NCI-H2081 treated with DMSO at 0.1 percent for 48 hours (cell line): ENCODE results near the gene CLIP1.
"Not testable (repeated sequence)": the region's sequence is repeated elsewhere in the genome, so short reads cannot be mapped to it uniquely, and the experiment has no call there.

ENCODE experiments used
- DNase-seq: peaks from one replicate; lab custom pipeline; 2025; lab: John Stamatoyannopoulos, UW

CLIP1 gene

DNA sequence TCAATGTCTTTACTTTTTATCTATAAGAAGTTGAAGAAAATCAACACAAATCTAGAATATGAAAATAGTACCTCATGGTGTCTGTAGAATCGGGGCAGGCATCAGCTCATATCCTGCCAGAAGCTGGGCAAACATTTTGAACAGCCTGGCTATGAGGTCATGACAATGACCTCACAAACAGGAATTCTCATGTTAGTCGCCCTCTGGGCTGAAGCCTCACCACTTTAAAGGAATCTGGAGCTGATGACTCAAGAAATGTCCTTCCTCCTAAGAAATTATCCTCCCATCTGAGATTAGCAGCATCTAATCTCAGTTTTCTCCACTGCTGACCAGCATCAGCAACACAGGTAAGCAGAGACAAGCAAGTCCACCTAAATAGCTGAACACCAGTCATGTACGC, 27.1 kb downstream of the CLIP1 start:
- DNase-seq, result no peak

GRCh38 chr12:122394626-122395194, 27.8 kb downstream of the CLIP1 start:
- DNase-seq, result no peak

DNA sequence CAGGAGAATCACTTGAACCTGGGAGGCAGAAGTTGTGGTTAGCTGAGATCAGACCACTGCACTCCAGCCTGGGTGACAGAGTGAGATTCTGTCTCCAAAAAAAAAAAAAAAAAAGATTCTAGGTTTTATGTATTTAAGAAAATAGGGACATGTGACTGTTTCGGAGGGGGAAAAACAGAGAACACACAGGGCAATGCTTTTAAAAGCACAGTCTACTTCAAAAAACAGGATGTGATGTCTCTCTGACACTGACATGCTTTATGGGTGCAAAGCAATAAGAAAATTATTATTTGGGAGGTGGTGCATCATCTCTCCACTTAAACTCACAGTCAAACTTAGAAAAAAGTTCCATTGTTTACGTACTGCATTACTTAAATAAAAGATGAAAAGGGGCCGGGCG, 28.7 kb downstream of the CLIP1 start:
- no peak for DNase-seq

GRCh38 chr12:122392411-122392810, 30.1 kb downstream of the CLIP1 start:
- no peak for DNase-seq

DNA sequence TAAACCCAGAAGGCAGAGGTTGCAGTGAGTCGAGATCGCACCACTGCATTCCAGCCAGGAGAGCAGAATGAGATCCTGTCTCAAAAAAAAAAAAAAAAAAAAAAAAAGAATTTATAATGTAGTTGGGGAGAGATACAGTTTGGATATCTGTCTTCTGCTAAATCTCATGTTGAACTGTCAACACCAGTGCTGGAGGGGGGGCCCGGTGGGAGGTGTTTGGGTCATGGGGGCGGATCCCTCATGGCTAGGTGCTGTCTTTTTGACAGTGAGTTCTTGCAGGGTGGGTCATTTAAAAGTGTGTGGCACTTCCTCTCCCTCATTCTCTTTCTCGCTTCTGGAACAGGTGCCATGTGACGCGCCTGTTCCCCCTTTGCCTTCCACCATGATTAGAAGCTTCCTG, 32.8 kb downstream of the CLIP1 start:
- DNase-seq, result no peak

- DNase-seq, result no peak
These were observed 34.6 kb downstream of the CLIP1 start for GRCh38 chr12:122387887-122388286.

DNA sequence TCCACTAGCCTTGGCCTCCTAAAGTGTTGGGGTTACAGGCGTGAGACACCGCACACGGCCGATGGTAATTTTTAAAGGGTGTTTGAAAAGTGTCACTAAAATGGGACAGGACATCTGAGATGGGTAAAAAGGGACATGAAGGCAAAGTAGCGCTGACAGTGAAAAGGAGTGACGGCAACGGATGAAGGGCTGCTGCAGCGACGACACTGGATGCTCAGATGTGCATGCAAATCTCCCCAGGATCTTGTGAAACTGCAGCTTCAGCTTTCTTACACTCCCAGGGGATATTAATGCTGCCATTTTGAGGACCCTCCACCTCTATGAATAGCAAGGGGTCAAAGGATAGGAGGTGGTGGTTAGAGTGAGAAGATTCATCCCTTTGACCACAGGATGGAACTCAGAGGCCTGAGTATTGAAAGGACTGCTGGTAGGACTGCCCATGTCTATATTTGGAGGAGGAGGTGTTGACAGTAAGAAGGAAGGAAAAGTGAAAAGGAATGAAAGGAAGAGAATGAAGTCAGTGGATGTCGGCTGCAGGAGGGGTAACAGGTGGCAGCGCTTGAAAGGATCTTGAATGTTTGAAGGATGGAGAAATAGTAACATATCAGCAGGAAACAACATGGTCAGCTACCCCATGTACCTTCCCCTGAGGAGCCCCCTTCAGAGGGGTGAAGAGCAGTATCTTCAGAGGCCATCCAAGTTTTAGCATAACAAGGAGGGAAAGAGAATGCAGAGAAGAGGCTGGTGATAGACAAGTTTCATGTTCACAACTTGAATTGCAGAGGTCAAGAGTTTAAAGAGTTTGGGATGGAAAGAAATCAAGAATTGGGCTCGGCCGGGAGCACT, 37.1 kb downstream of the CLIP1 start:
- no peak for DNase-seq

DNA sequence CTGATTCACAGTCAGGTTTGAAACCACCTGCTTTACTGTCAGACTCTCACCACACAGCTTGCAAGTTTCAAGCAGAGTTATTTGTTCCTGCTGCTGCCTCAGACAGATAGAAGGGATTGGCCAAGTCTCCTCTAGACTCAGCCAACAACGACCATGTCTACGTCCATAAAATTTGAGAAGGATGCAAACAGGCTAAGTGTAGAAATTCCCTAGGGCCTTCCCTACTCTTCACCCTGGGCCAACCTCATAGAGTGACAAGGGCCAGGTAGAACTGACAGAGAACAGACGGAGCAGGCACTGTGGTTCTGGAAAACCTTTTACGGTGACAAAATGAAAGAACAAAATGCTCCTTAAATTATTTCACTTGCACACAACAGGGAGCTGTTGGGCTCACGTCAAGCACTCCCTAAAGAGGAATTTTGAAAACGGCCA, 39.5 kb downstream of the CLIP1 start:
- DNase-seq, result no peak

DNA sequence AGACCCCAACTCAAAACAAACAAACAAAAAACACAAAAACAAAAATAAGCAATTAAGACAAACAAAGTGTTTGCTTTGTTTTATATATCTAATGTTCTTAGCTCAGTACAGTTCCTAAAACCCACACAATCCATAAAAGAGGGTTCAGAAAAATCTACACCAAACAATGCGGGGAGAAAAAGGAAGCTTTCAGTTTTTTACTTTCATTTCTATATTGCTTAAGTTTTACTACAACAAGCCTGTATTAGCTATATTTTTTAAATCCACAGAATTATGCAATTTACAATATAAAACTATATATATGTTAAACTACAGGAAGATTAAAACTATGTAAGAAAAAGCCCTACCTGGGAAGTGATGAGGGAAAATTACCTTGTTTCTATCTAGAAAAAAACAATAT, 41.4 kb downstream of the CLIP1 start:
- no peak for DNase-seq

DNA sequence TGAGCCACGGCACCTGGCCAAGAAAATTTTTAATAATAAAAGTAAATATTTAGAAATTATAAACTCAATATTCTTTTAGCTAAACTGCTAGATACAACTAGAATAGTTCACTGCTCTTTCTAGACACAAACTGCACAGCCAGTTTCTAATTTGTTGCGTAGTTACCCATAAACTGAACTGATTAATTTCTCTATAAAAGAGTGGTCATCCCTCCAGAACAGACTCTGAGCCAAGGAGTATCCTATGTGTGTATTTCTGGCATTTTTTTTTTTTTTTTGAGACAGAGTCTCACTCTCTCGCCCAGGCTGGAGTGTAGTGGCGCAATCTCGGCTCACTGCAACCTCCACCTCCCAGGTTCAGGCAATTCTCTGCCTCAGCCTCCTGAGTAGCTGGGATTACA, 45.7 kb downstream of the CLIP1 start:
- not testable (repeated sequence) for DNase-seq

- no peak for DNase-seq
These were observed 47.8 kb downstream of the CLIP1 start for GRCh38 chr12:122374707-122375106.

DNA sequence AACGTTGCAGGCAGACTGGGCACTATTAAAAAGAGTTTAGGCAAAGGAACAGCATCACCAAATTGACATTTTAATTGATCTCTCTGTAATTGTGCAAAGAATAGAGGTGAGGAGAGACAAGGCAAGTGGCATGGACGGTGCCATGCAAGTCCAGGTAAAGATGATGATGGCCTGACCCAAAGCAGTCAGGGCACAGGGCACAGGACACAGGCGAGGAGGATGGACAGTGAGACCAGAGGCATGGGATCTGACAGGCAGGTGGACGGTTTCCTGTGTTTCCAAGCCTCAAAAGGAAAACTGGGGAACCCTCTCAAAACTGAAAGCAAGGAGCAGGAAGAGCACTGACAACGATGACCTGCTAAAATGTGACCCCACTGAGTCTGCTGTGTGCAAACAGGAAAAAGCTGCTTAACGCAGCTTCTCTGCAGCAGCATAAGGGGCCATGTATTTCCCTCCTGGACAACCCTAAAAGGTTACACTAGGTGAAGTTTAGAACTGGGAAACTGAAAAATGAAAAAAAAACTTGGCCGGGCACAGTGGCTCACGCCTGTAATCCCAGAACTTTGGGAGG, 50.9 kb downstream of the CLIP1 start:
- DNase-seq, result no peak

GRCh38 chr12:122368361-122369073, 54.0 kb downstream of the CLIP1 start:
- DNase-seq, result no peak

GRCh38 chr12:122367632-122368031, 54.8 kb downstream of the CLIP1 start:
- not testable (repeated sequence) for DNase-seq

DNA sequence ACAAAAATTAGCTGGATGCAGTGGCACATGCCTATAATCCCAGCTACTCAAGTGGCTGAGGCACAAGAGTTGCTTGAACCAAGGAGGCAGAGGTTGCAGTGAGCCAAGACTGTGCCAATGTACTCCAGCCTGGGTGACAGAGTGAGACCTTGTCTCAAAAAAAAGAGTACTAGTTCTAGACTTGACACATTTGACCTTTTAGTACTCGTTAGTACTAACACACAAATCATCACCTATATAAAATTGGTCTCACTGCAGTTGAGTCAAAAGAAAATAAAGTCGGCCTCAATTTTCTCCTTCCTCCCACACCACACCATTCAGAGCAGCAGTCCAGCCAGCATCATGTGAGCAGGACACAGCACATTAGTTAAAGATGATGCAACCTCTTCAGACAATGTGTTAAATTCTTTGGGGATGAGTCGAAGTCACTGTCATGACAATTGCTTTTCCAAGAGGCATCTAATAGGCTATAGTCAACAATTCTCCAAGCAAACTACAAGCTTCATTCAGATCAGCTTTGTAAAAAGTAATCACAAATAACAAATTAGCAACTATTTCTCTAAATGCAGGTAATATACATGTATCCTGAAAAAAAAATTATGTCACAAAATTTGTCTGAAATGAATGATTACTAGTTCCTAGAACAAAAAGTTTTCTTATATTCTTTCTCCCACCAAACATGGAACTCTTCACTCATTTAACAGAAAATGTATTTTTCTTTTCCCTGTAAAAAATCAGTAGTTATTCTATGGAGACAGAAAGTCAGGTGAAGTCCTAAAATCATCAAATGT, 55.6 kb downstream of the CLIP1 start:
- no peak for DNase-seq

DNA sequence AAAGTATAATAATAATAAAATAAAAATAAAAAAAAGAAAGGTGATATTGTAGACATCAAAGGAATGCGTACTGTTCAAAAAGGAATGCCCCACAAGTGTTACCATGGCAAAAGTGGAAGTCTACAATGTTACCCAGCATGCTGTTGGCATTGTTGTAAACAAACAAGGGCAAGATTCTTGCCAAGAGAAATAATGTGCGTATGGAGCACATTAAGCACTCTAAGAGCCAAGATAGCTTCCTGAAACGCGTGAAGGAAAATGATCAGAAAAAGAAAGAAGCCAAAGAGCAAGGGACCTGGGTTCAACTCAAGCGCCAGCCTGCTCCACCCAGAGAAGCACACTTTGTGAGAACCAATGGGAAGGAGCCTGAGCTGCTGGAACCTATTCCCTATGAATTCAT, 57.2 kb downstream of the CLIP1 start:
- DNase-seq, result not testable (repeated sequence)

GRCh38 chr12:122363782-122364181, 58.7 kb downstream of the CLIP1 start:
- no peak for DNase-seq

- no peak for DNase-seq
These were observed 59.7 kb downstream of the CLIP1 start for GRCh38 chr12:122362755-122363154.

GRCh38 chr12:122358403-122358802, 64.1 kb downstream of the CLIP1 start:
- DNase-seq, result not testable (repeated sequence)

GRCh38 chr12:122357536-122357935, 64.9 kb downstream of the CLIP1 start:
- DNase-seq, result not testable (repeated sequence)

DNA sequence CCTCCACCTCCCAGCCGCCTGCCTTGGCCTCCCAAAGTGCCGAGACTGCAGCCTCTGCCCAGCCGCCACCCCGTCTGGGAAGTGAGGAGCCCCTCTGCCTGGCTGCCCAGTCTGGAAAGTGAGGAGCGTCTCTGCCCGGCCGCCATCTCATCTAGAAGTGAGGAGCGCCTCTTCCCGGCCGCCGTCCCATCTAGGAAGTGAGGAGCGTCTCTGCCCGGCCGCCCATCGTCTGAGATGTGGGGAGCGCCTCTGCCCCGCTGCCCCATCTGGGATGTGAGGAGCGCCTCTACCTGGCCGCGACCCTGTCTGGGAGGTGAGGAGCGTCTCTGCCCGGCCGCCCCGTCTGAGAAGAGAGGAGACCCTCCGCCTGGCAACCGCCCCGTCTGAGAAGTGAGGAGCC, 65.5 kb downstream of the CLIP1 start:
- not testable (repeated sequence) for DNase-seq

- DNase-seq, result no peak
These were observed 66.3 kb downstream of the CLIP1 start for GRCh38 chr12:122356192-122356635.
